Nephron (organoid): ENCODE results near the gene PCDHA3.
"Not testable (repeated sequence)": the region's sequence is repeated elsewhere in the genome, so short reads cannot be mapped to it uniquely, and the experiment has no call there.

ENCODE experiments used
- H3K27ac Mint-ChIP-seq, 3 experiments: 2 replicates each; pipeline ENCODE4 v1.8.0; 2020; ENCODE audit warnings: mixed read lengths in 3 of 3, mild to moderate bottlenecking in 2 of 3, moderate library complexity in 1 of 3
- H3K27me3 Mint-ChIP-seq: 2 replicates; pipeline ENCODE4 v1.8.0; 2021; ENCODE audit warnings: low read depth, mild to moderate bottlenecking, moderate library complexity, mixed read lengths
- H3K36me3 Mint-ChIP-seq: 2 replicates; pipeline ENCODE4 v1.8.0; 2020; ENCODE audit warnings: low read depth, mixed read lengths
- H3K4me1 Mint-ChIP-seq: 2 replicates; pipeline ENCODE4 v1.8.0; 2020; ENCODE audit warnings: mixed read lengths
- H3K4me3 Mint-ChIP-seq, 3 experiments: 2 replicates each; pipeline ENCODE4 v1.8.0; 2020; ENCODE audit warnings: mild to moderate bottlenecking in 3 of 3, mixed read lengths in 3 of 3, moderate library complexity in 2 of 3
- H3K9me3 Mint-ChIP-seq: 2 replicates; pipeline ENCODE4 v1.8.0; 2020; ENCODE audit warnings: mixed read lengths
- TF ChIP-seq, protein P1 (sequence below), 3 experiments: fragments of 200-600 bp; sonication (generic); IDR thresholded peaks; one replicate each; pipeline ENCODE4 v1.5.0; 2021; ENCODE audit warnings: antibody characterized with exemption in 3 of 3; ENCODE audit not compliant: unreplicated experiment in 3 of 3

Gene PCDHA3

DNA sequence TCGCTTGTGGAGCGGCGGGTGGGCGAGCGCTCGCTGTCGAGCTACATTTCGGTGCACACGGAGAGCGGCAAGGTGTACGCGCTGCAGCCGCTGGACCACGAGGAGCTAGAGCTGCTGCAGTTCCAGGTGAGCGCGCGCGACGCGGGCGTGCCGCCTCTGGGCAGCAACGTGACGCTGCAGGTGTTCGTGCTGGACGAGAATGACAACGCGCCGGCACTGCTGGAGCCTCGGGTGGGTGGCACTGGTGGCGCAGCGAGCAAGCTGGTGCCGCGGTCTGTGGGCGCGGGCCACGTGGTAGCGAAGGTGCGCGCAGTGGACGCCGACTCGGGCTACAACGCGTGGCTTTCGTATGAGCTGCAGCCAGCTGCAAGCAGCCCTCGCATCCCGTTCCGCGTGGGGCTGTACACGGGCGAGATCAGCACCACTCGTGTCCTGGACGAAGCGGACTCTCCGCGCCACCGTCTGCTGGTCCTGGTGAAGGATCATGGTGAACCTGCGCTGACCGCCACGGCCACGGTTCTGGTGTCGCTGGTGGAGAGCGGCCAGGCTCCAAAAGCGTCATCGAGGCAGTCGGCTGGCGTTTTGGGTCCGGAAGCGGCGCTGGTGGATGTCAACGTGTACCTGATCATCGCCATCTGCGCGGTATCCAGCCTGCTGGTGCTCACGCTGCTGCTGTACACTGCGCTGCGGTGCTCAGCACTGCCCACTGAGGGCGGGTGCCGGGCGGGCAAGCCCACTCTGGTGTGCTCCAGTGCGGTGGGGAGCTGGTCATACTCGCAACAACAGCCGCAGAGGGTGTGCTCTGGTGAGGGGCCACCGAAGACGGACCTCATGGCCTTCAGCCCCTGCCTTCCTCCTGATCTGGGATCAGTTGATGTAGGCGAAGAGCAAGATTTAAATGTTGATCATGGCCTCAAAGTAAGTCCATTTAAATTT is 42.2 kb downstream of the PCDHA3 start:
- Mint-ChIP-seq H3K4me1 (no peaks in the 10 kb centered on the region), H3K36me3 (peaks cover 86% of the 10 kb centered on the region), H3K27me3 (no peaks in the 10 kb centered on the region), H3K4me3 (no peak overlapping the region), H3K9me3 (peaks cover 56% of the 10 kb centered on the region), H3K27ac (no peak overlapping the region)
- TF ChIP-seq, protein P1, sequence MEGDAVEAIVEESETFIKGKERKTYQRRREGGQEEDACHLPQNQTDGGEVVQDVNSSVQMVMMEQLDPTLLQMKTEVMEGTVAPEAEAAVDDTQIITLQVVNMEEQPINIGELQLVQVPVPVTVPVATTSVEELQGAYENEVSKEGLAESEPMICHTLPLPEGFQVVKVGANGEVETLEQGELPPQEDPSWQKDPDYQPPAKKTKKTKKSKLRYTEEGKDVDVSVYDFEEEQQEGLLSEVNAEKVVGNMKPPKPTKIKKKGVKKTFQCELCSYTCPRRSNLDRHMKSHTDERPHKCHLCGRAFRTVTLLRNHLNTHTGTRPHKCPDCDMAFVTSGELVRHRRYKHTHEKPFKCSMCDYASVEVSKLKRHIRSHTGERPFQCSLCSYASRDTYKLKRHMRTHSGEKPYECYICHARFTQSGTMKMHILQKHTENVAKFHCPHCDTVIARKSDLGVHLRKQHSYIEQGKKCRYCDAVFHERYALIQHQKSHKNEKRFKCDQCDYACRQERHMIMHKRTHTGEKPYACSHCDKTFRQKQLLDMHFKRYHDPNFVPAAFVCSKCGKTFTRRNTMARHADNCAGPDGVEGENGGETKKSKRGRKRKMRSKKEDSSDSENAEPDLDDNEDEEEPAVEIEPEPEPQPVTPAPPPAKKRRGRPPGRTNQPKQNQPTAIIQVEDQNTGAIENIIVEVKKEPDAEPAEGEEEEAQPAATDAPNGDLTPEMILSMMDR (IDR thresholded peaks at IDR 0.05; ENCODE audit: unreplicated experiment in 3 of 3) = no peak

- not testable (repeated sequence) for H3K4me3 Mint-ChIP-seq, H3K27ac Mint-ChIP-seq, H3K27me3 Mint-ChIP-seq, H3K4me1 Mint-ChIP-seq
- Mint-ChIP-seq H3K36me3 (peaks cover 78% of the 10 kb centered on the region), H3K9me3 (peaks cover 54% of the 10 kb centered on the region)
Observed at GRCh38 chr5:140848139-140849102, 47.6 kb downstream of the PCDHA3 start, which contains the start of gene PCDHA9. PCDHA9 (plus strand) TSS chr5:140848382; CDS start chr5:140848496, 114 bp downstream.

- H3K27me3 Mint-ChIP-seq, H3K4me1 Mint-ChIP-seq, H3K4me3 Mint-ChIP-seq, H3K27ac Mint-ChIP-seq: not testable (repeated sequence)
- Mint-ChIP-seq H3K36me3 (peaks cover 73% of the 10 kb centered on the region), H3K9me3 (peaks cover 54% of the 10 kb centered on the region)
Observed at GRCh38 chr5:140849831-140850634, 49.2 kb downstream of the PCDHA3 start.
